Brain microvascular endothelial cell (primary cell): ENCODE measurements around the gene SCN10A.

Source experiments
- DNase-seq: peaks from one replicate; pipeline ENCODE4 v3.0.0-alpha.2; 2020
- H3K27ac ChIP-seq: fragments of 250-450 bp; sonication (Bioruptor Pico); 2 replicates; pipeline ENCODE4 v1.5.1; 2020; ENCODE audit warnings: mild to moderate bottlenecking, moderate library complexity
- H3K27me3 ChIP-seq: fragments of 250-450 bp; sonication (Bioruptor Pico); replicated peaks from 2 replicates; pipeline ENCODE4 v1.5.1; 2020; ENCODE audit warnings: mild to moderate bottlenecking
- H3K36me3 ChIP-seq: fragments of 250-450 bp; sonication (Bioruptor Pico); replicated peaks from 2 replicates; pipeline ENCODE4 v1.5.1; 2020; ENCODE audit warnings: mild to moderate bottlenecking
- H3K4me3 ChIP-seq: 2 replicates; pipeline ENCODE4 v1.5.1; 2011; ENCODE audit warnings: low read depth, mild to moderate bottlenecking, control low read depth, low read length, moderate library complexity
- CTCF ChIP-seq: IDR thresholded peaks from 2 replicates; pipeline ENCODE4 v1.5.1; 2011; ENCODE audit warnings: low read depth, mild to moderate bottlenecking, moderate library complexity, low read length, control low read depth, inconsistent platforms; ENCODE audit errors: missing control alignments
- in situ Hi-C: cut with HindIII; loops from 2 replicates; pipeline ENCODE4 v1.10.0; 2017; ENCODE audit warnings: low sequenced_read_pairs, low pct_ligation_motif_present

The SCN10A gene

DNA sequence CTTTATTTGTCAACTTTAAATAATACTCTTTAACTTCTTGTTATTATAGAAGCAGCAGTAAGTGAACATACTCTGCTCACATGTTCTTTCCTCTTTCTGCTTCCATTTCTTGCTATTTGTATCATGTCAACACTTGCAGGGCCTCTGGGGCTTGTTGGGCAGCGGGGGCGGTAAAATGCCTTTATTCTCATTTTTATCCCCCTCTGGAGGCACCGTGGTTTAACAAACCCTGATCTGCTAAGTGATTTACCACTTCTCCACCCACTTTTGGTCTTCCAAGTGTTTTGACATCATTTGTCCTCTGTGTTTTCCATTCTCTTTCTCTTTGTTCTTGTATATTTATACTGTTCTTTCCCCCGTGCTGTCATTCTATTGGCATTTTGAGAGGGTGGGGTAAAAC lies 33.9 kb downstream of the SCN10A start:
- in situ Hi-C loops = no loop called here
- H3K36me3 ChIP-seq = no peaks in the 10 kb centered on the region
- no peak overlapping the region for H3K4me3 ChIP-seq
- no peak for DNase-seq
- TF ChIP-seq CTCF = no peak
- H3K27ac ChIP-seq = no peak overlapping the region
- no peaks in the 10 kb centered on the region for H3K27me3 ChIP-seq

- H3K27me3 ChIP-seq = no peaks in the 10 kb centered on the region
- in situ Hi-C loops = no loop called here
- TF ChIP-seq CTCF = no peak
- DNase-seq = no peak
- no peak overlapping the region for H3K4me3 ChIP-seq
- no peak overlapping the region for H3K27ac ChIP-seq
- no peaks in the 10 kb centered on the region for H3K36me3 ChIP-seq
These were observed 42.5 kb downstream of the SCN10A start for GRCh38 chr3:38773528-38773927.

- H3K27ac ChIP-seq = no peak overlapping the region
- H3K27me3 ChIP-seq = no peaks in the 10 kb centered on the region
- H3K4me3 ChIP-seq = no peak overlapping the region
- TF ChIP-seq CTCF = no peak
- DNase-seq = no peak
- in situ Hi-C loops = no loop called here
- no peaks in the 10 kb centered on the region for H3K36me3 ChIP-seq
These were observed 52.4 kb downstream of the SCN10A start for GRCh38 chr3:38763569-38763968.

- Histone ChIP-seq H3K27ac (no peak overlapping the region), H3K36me3 (no peaks in the 10 kb centered on the region), H3K27me3 (no peaks in the 10 kb centered on the region), H3K4me3 (no peak overlapping the region)
- in situ Hi-C loops = no loop called here
- no peak for TF ChIP-seq CTCF
- DNase-seq = no peak
These were observed 57.5 kb downstream of the SCN10A start for GRCh38 chr3:38758557-38758956.

DNA sequence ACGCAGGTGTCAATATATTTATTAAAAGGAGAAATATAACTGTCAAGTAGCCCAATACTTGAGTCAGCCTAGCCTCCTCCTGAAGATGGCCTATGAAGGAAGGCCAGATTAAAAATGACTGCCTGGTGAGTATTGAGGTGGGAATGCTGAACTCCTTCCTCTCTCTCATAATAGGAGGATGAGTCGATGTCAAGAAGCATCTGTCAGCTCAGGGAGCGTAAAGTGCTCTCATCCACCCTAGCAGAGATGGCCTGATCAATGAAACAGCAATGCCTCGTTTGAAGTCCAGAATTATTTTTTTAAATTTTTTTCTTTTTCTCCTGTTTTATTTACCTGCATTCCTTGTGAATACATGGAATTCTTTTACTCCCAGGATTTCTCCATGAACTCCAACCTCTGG lies 58.3 kb downstream of the SCN10A start:
- in situ Hi-C loops = no loop called here
- Histone ChIP-seq H3K27ac (no peak overlapping the region), H3K4me3 (no peak overlapping the region), H3K27me3 (no peaks in the 10 kb centered on the region), H3K36me3 (no peaks in the 10 kb centered on the region)
- DNase-seq = no peak
- no peak for TF ChIP-seq CTCF

GRCh38 chr3:38756892-38757291 lies 59.1 kb downstream of the SCN10A start:
- in situ Hi-C loops = no loop called here
- TF ChIP-seq CTCF = no peak
- Histone ChIP-seq H3K4me3 (no peak overlapping the region), H3K27me3 (no peaks in the 10 kb centered on the region), H3K27ac (no peak overlapping the region), H3K36me3 (no peaks in the 10 kb centered on the region)
- DNase-seq = no peak
